H1 (cell line): ENCODE measurements around the gene HPX. TPM values are rescaled to one million over a fixed set of nuclear protein-coding genes. Genes with fewer than 3 reads are reported as not detected.

Experiments used
- CTCF ChIA-PET: fragments of 300-600 bp; sonication (Branson Sonifier 250); formaldehyde crosslinking; loops from one replicate; lab custom pipeline; 2021; ENCODE audit not compliant: partially characterized antibody; lab: Charles Lee
- POLR2A ChIA-PET: fragments of 300-600 bp; sonication (Branson Sonifier 250); formaldehyde crosslinking; loops from one replicate; lab custom pipeline; 2021; ENCODE audit warnings: inconsistent platforms; ENCODE audit not compliant: partially characterized antibody; lab: Charles Lee
- DNase-seq, 2 experiments: peaks; one replicate each; pipeline versions ENCODE4 v3.0.0 to v3.0.0-alpha.2; 2010 to 2022; ENCODE audit warnings: low spot score in 2 of 2, low read depth in 1 of 2, mixed read lengths in 1 of 2
- FAIRE-seq: peaks from 2 replicates; lab custom pipeline; 2011; peaks lifted over from hg19 to GRCh38; lab: Jason Lieb, UNC
- H2AFZ ChIP-seq: 2 replicates; pipeline ENCODE4 v1.8.1; 2012; ENCODE audit warnings: low read length, inconsistent platforms
- H2AK5ac ChIP-seq: 2 replicates; pipeline ENCODE4 v1.6.1; 2013; ENCODE audit warnings: low read depth, low read length
- H2BK120ac ChIP-seq: replicated peaks from 2 replicates; pipeline ENCODE3; 2013; ENCODE audit warnings: low read depth, low read length, inconsistent platforms
- H2BK12ac ChIP-seq: 2 replicates; pipeline ENCODE4 v1.6.1; 2013; ENCODE audit warnings: low read depth, low read length
- H2BK15ac ChIP-seq: 2 replicates; pipeline ENCODE4 v1.6.1; 2013; ENCODE audit warnings: low read length
- H2BK20ac ChIP-seq: 2 replicates; pipeline ENCODE4 v1.6.1; 2013; ENCODE audit warnings: low read length
- H2BK5ac ChIP-seq: 2 replicates; pipeline ENCODE4 v1.6.1; 2013; ENCODE audit warnings: low read depth, low read length
- H3K14ac ChIP-seq: 2 replicates; pipeline ENCODE4 v1.6.1; 2013; ENCODE audit warnings: inconsistent platforms; ENCODE audit not compliant: insufficient read length
- H3K18ac ChIP-seq: 2 replicates; pipeline ENCODE4 v1.6.1; 2013; ENCODE audit warnings: low read length; ENCODE audit errors: extremely low read depth
- H3K23ac ChIP-seq: 2 replicates; pipeline ENCODE4 v1.6.1; 2013; ENCODE audit warnings: inconsistent platforms; ENCODE audit not compliant: insufficient read length
- H3K23me2 ChIP-seq: 2 replicates; pipeline ENCODE4 v1.6.1; 2013; ENCODE audit warnings: low read depth, low read length
- H3K27ac ChIP-seq: 2 replicates; pipeline ENCODE4 v1.6.1; 2011; ENCODE audit warnings: low read depth, low read length, inconsistent platforms
- H3K27me3 ChIP-seq, 4 experiments: replicated peaks in 1 of 4; 1 replicate in 1 of 4; 2 replicates in 3 of 4; pipeline versions ENCODE4 v1.6.1 to v1.8.1; 2011 to 2013; ENCODE audit warnings: low read length in 3 of 4, mild to moderate bottlenecking in 3 of 4, inconsistent platforms in 2 of 4, mixed read lengths in 2 of 4, moderate library complexity in 1 of 4; ENCODE audit not compliant: control insufficient read depth in 3 of 4, insufficient read depth in 3 of 4; ENCODE audit errors: extremely low read depth in 1 of 4
- H3K36me3 ChIP-seq, 4 experiments: 2 replicates each; pipeline versions ENCODE4 v1.6.1 to v1.8.1; 2011 to 2013; ENCODE audit warnings: mild to moderate bottlenecking in 4 of 4, low read length in 3 of 4, moderate library complexity in 2 of 4, control low read depth in 1 of 4, inconsistent platforms in 1 of 4; ENCODE audit not compliant: insufficient read depth in 4 of 4, control insufficient read depth in 2 of 4
- H3K4ac ChIP-seq: replicated peaks from 2 replicates; pipeline ENCODE3; 2013; ENCODE audit warnings: low read length, low read depth, mixed read lengths, inconsistent platforms; ENCODE audit not compliant: insufficient read length
- H3K4me1 ChIP-seq, 4 experiments: replicated peaks in 1 of 4; 1 replicate in 1 of 4; 2 replicates in 3 of 4; pipeline versions ENCODE4 v1.6.1 to v1.8.1; 2011 to 2013; ENCODE audit warnings: low read length in 3 of 4, inconsistent platforms in 2 of 4, mixed read lengths in 1 of 4; ENCODE audit not compliant: insufficient read depth in 4 of 4, control insufficient read depth in 3 of 4
- H3K4me2 ChIP-seq, 2 experiments: 2 replicates each; pipeline versions ENCODE4 v1.6.1 to v1.8.1; 2011 to 2013; ENCODE audit warnings: low read depth in 2 of 2, low read length in 2 of 2, control low read depth in 1 of 2, inconsistent platforms in 1 of 2, mild to moderate bottlenecking in 1 of 2; ENCODE audit not compliant: insufficient read depth in 1 of 2
- H3K4me3 ChIP-seq, 4 experiments: fragments of 200-600, 300-600 bp in 1 of 4; sonication (generic), shearing (Covaris generic), sonication (Bioruptor Twin) in 1 of 4; 2 replicates each; pipeline versions ENCODE4 v1.5.1 to v1.8.1; 2011 to 2016; ENCODE audit warnings: low read length in 4 of 4, low read depth in 3 of 4, control low read depth in 2 of 4, inconsistent platforms in 2 of 4, mild to moderate bottlenecking in 2 of 4, mixed read lengths in 1 of 4, moderate library complexity in 1 of 4; ENCODE audit not compliant: insufficient read depth in 2 of 4; ENCODE audit errors: extremely low read depth in 1 of 4
- H3K56ac ChIP-seq: replicated peaks from 2 replicates; pipeline ENCODE3; 2013; ENCODE audit warnings: low read depth, mild to moderate bottlenecking, mixed read lengths, low read length, inconsistent platforms; ENCODE audit not compliant: insufficient read length
- H3K79me1 ChIP-seq: 2 replicates; pipeline ENCODE4 v1.6.1; 2013; ENCODE audit warnings: low read depth, low read length, control low read depth
- H3K79me2 ChIP-seq, 2 experiments: 2 replicates each; pipeline versions ENCODE4 v1.6.1 to v1.8.1; 2012 to 2013; ENCODE audit warnings: low read length in 2 of 2, mild to moderate bottlenecking in 2 of 2, inconsistent platforms in 1 of 2; ENCODE audit not compliant: insufficient read depth in 2 of 2, control insufficient read depth in 1 of 2
- H3K9ac ChIP-seq, 4 experiments: replicated peaks in 1 of 4; 1 replicate in 1 of 4; 2 replicates in 3 of 4; pipeline versions ENCODE4 v1.6.1 to v1.8.1; 2011 to 2013; ENCODE audit warnings: low read depth in 3 of 4, low read length in 3 of 4, control low read depth in 2 of 4, mild to moderate bottlenecking in 2 of 4, moderate library complexity in 2 of 4, inconsistent platforms in 1 of 4; ENCODE audit errors: extremely low read depth in 1 of 4
- H3K9me3 ChIP-seq, 2 experiments: 2 replicates each; pipeline versions ENCODE4 v1.6.1 to v1.8.1; 2012 to 2013; ENCODE audit warnings: mild to moderate bottlenecking in 2 of 2, moderate library complexity in 2 of 2, control low read depth in 1 of 2, inconsistent platforms in 1 of 2, low read depth in 1 of 2, low read length in 1 of 2, mixed read lengths in 1 of 2; ENCODE audit not compliant: insufficient read depth in 2 of 2
- H4K20me1 ChIP-seq, 2 experiments: replicated peaks in 1 of 2; 2 replicates each; pipeline versions ENCODE3 to v1.8.1; 2011 to 2013; ENCODE audit warnings: inconsistent platforms in 2 of 2, low read length in 2 of 2, mild to moderate bottlenecking in 1 of 2; ENCODE audit not compliant: insufficient read depth in 2 of 2, control insufficient read depth in 1 of 2
- H4K5ac ChIP-seq: 2 replicates; pipeline ENCODE4 v1.6.1; 2013; ENCODE audit warnings: low read length, low read depth, mixed read lengths, inconsistent platforms; ENCODE audit not compliant: insufficient read length
- H4K8ac ChIP-seq: 2 replicates; pipeline ENCODE4 v1.8.0; 2013; ENCODE audit warnings: mild to moderate bottlenecking, moderate library complexity, low read length, inconsistent platforms; ENCODE audit not compliant: insufficient read depth; ENCODE audit errors: extremely low read depth
- H4K91ac ChIP-seq: replicated peaks from 2 replicates; pipeline ENCODE3; 2013; ENCODE audit warnings: low read length, mixed read lengths, inconsistent platforms; ENCODE audit not compliant: insufficient read length
- CBX8 ChIP-seq: fragments of 300-800, 300-1000 bp; sonication (generic); IDR thresholded peaks from 2 replicates; pipeline ENCODE4 v1.7.1; 2016; ENCODE audit warnings: low read depth, low read length, borderline replicate concordance
- CTBP2 ChIP-seq: IDR thresholded peaks from 2 replicates; pipeline ENCODE4 v1.7.0; 2011; ENCODE audit warnings: borderline replicate concordance, mild to moderate bottlenecking, moderate library complexity, mixed read lengths, low read length; ENCODE audit not compliant: insufficient read depth, insufficient read length
- E2F6 ChIP-seq: IDR thresholded peaks from 2 replicates; pipeline ENCODE4 v1.6.1; 2012; ENCODE audit warnings: inconsistent platforms
- NRF1 ChIP-seq: IDR thresholded peaks from 2 replicates; pipeline ENCODE4 v1.6.1; 2011; ENCODE audit warnings: mild to moderate bottlenecking, low read depth, low read length, improper control_type of control experiment
- SUZ12 ChIP-seq: fragments of 200-600 bp; sonication (generic); IDR thresholded peaks from 2 replicates; pipeline ENCODE4 v1.6.1; 2012; ENCODE audit warnings: mild to moderate bottlenecking, inconsistent platforms, low read length, moderate library complexity, mixed read lengths
- TBP ChIP-seq: IDR thresholded peaks from 2 replicates; pipeline ENCODE4 v1.6.1; 2011; ENCODE audit warnings: low read depth, low read length, improper control_type of control experiment
- ZNF274 ChIP-seq: IDR thresholded peaks from 2 replicates; pipeline ENCODE4 v1.7.0; 2012; ENCODE audit warnings: low read length, borderline replicate concordance; ENCODE audit errors: extremely low read depth
- WGBS, 2 experiments: shearing (Covaris generic) in 1 of 2; methylation state at CpG; one replicate each; pipeline versions ENCODE4 v1.1.6 to v1.1.7; 2013 to 2015; ENCODE audit warnings: low lambda C conversion rate in 2 of 2, mixed read lengths in 2 of 2, inconsistent platforms in 1 of 2, low coverage in 1 of 2, missing lambda C conversion rate in 1 of 2; ENCODE audit not compliant: insufficient replicate concordance in 2 of 2, insufficient coverage in 1 of 2, insufficient read length in 1 of 2; ENCODE audit errors: extremely low coverage in 1 of 2, missing lambda C conversion rate in 1 of 2; 5-methylcytosine and 5-hydroxymethylcytosine counted together
- polyA plus RNA-seq, 7 experiments: library from polyadenylated mRNA; depleted of rRNA in 3 of 7; stranded (reverse) in 5 of 7; unstranded in 2 of 7; fragments of >200 nt in 5 of 7; fragments of 200-250 nt in 2 of 7; gene quantifications; 1 replicate in 5 of 7; 2 replicates in 1 of 7; 4 replicates in 1 of 7; pipeline versions ENCODE4 v1.2.1 to v1.2.3, GENCODE V29; 2011 to 2013; ENCODE audit warnings: missing spikeins in 2 of 7, mixed read lengths in 2 of 7
- total RNA-seq: library from RNA; stranded (reverse); fragmentation: NEBNext Ultra II Directional; extraction: Animal tissue kit (Norgen Biotek cat#: 25700); gene quantifications from 2 replicates; pipeline ENCODE4 v1.2.1, GENCODE V29; 2021

Gene HPX
- total and polyA plus RNA-seq, 2 of the 8 experiments (the other 6 are each of a cell fraction or from before 2014, with no cell fraction given), result 0.80 to 0.97 TPM

GRCh38 chr11:6437423-6437822, 3.4 kb downstream of the HPX start:
- H2AFZ ChIP-seq, result no peak overlapping the region
- no peak overlapping the region for H2BK12ac ChIP-seq
- no peaks in the 10 kb centered on the region for H3K23me2 ChIP-seq
- no peak overlapping the region for H3K14ac ChIP-seq
- no peak overlapping the region for H4K91ac ChIP-seq
- H3K27ac ChIP-seq, result no peak overlapping the region
- POLR2A ChIA-PET, result no interaction called here
- H3K4me3 ChIP-seq, result no peak overlapping the region
- no peak overlapping the region for H2AK5ac ChIP-seq
- H2BK20ac ChIP-seq, result no peak overlapping the region
- H3K4ac ChIP-seq, result no peak overlapping the region
- H4K5ac ChIP-seq, result no peak overlapping the region
- no peaks in the 10 kb centered on the region for H3K4me1 ChIP-seq
- DNase-seq, result no peak
- CTCF ChIA-PET, result interaction anchor here (0.6 to 22.7 kb wide), 15 partner anchors 9 to 69 kb away, joined by 3 to 585 read pairs (median 12); partner anchors contain the start of genes DNHD1, SMPD1 and TRIM3
- H4K8ac ChIP-seq, result no peak overlapping the region
- no peak overlapping the region for H3K56ac ChIP-seq
- H3K18ac ChIP-seq, result no peak overlapping the region
- no peaks in the 10 kb centered on the region for H3K79me2 ChIP-seq
- H3K4me2 ChIP-seq, result no peak overlapping the region
- H2BK120ac ChIP-seq, result no peak overlapping the region
- no peak overlapping the region for H3K9ac ChIP-seq
- H3K36me3 ChIP-seq, result no peaks in the 10 kb centered on the region
- 89% methylated on average over 12 of the region's 12 CpGs; no CpG with 5 or more reads in 1 of the 2 experiments for WGBS, 2 experiments
- H3K27me3 ChIP-seq, result no peaks in the 10 kb centered on the region
- H4K20me1 ChIP-seq, result no peaks in the 10 kb centered on the region
- H3K9me3 ChIP-seq, result no peaks in the 10 kb centered on the region
- TF ChIP-seq NRF1, result no peak
- TF ChIP-seq E2F6, result no peak
- no peak for TF ChIP-seq CBX8
- TF ChIP-seq SUZ12, result no peak
- no peak for TF ChIP-seq ZNF274
- TF ChIP-seq TBP, result no peak
- TF ChIP-seq CTBP2, result no peak
- no peak overlapping the region for H2BK5ac ChIP-seq
- H3K79me1 ChIP-seq, result no peaks in the 10 kb centered on the region
- FAIRE-seq, result no peak
- H2BK15ac ChIP-seq, result no peak overlapping the region
- H3K23ac ChIP-seq, result no peak overlapping the region
